Endodermal cell (in vitro differentiated cells): ENCODE results near the gene SLC13A3. TPM values are rescaled to one million over a fixed set of nuclear protein-coding genes. Genes with fewer than 3 reads are reported as not detected.
A peak's percentile ranks its signal among the peaks of the same experiment; 100 is the strongest.

Source experiments
- DNase-seq: peaks from one replicate; pipeline ENCODE4 v3.0.0-alpha.2; 2017
- H3K27ac ChIP-seq: 2 replicates; pipeline ENCODE4 v1.5.1; 2013; ENCODE audit warnings: mild to moderate bottlenecking, low read depth, low read length, moderate library complexity
- H3K27me3 ChIP-seq: 2 replicates; pipeline ENCODE4 v1.6.1; 2013; ENCODE audit warnings: mild to moderate bottlenecking, low read length, moderate library complexity; ENCODE audit not compliant: insufficient read depth, control insufficient read depth, poor library complexity, severe bottlenecking
- H3K36me3 ChIP-seq: 2 replicates; pipeline ENCODE4 v1.7.0; 2013; ENCODE audit warnings: mild to moderate bottlenecking, low read length, moderate library complexity; ENCODE audit not compliant: control insufficient read depth, insufficient read depth
- H3K4me1 ChIP-seq: one replicate; pipeline ENCODE4 v1.7.0; 2013; ENCODE audit warnings: low read length; ENCODE audit not compliant: control insufficient read depth, insufficient read depth
- H3K4me3 ChIP-seq: 2 replicates; pipeline ENCODE4 v1.5.1; 2013; ENCODE audit warnings: mild to moderate bottlenecking, low read length, moderate library complexity
- H3K9ac ChIP-seq: 2 replicates; pipeline ENCODE4 v1.6.1; 2013; ENCODE audit warnings: mild to moderate bottlenecking, low read length, moderate library complexity; ENCODE audit not compliant: poor library complexity, severe bottlenecking; ENCODE audit errors: extremely low read depth
- H3K9me3 ChIP-seq: 2 replicates; pipeline ENCODE4 v1.6.1; 2013; ENCODE audit warnings: mild to moderate bottlenecking, low read length, moderate library complexity; ENCODE audit not compliant: control insufficient read depth
- H3K27ac Mint-ChIP-seq: 2 replicates; pipeline ENCODE4 v1.8.0; 2020; ENCODE audit warnings: mixed read lengths
- H3K27me3 Mint-ChIP-seq: 2 replicates; pipeline ENCODE4 v1.8.0; 2021; ENCODE audit warnings: mild to moderate bottlenecking, mixed read lengths; ENCODE audit not compliant: insufficient read depth
- H3K36me3 Mint-ChIP-seq: 2 replicates; pipeline ENCODE4 v1.8.0; 2020; ENCODE audit warnings: low read depth, mixed read lengths
- H3K4me1 Mint-ChIP-seq: 2 replicates; pipeline ENCODE4 v1.8.0; 2020; ENCODE audit warnings: mixed read lengths
- H3K4me3 Mint-ChIP-seq: 2 replicates; pipeline ENCODE4 v1.8.0; 2020; ENCODE audit warnings: mild to moderate bottlenecking, moderate library complexity, mixed read lengths
- H3K9me3 Mint-ChIP-seq: 2 replicates; pipeline ENCODE4 v1.8.0; 2020; ENCODE audit warnings: mild to moderate bottlenecking, mixed read lengths
- WGBS, 2 experiments: methylation state at CpG; one replicate each; pipeline versions ENCODE4 v1.1.5 to v1.1.7; 2013; ENCODE audit warnings: missing lambda C conversion rate in 2 of 2, mixed read lengths in 1 of 2; ENCODE audit not compliant: insufficient coverage in 1 of 2, insufficient read length in 1 of 2; 5-methylcytosine and 5-hydroxymethylcytosine counted together
- total RNA-seq, 2 donors: library from RNA; stranded (reverse); fragmentation: NEBNext Ultra II Directional in 1 of 2; extraction: Animal tissue kit (Norgen Biotek cat#: 25700) in 1 of 2; gene quantifications; 2 replicates in 1 of 2; 3 replicates in 1 of 2; pipeline ENCODE4 v1.2.1, GENCODE V29; 2021
- TF ChIP-seq, protein P1 (sequence below): fragments of 200-600 bp; sonication (generic); conservative IDR thresholded peaks from 2 replicates; pipeline ENCODE4 v1.5.0; 2021; ENCODE audit warnings: antibody characterized with exemption, mild to moderate bottlenecking

SLC13A3 gene
- total RNA-seq, 2 donors from 2014 or later = 7.3 to 9.0 TPM

DNA sequence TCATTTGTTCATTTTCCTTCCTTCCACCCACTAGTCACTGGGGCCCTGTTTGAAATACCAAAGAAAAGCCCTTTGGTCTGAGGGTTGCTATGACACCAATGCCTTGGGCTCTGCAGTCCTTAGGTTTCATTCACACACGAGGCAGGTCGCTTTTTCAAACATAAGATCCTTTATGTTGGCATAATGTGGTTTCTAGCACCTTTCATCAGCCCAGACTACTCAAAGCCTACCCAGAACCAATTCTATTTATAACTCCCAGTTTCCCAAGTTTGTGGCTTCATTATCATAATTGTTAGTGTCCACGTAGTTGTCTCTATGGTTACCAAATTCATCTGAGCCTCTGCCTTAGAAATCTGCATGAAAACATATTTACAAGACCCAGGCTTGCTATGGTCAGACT lies 44.6 kb upstream of the SLC13A3 start:
- H3K27ac ChIP-seq = peak overlapping the region; percentile 98

DNA sequence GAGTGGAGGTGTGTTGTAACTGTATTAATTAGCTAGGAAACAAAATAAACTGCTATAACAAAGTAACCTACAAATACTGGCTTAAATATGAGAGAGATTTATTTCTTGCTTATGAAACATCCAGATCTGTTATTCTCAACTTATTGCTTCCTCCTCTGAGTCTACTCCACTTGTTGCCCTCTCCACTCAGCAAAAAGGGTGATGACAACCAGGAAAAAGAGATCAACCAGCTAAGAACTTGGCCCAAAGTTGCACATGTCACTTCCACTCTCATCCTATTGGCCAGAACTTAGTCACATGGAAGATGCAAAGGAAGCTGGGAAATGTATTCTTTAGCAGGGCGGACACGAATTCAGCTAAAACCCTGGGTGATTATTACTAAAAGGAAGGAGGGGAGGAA lies 43.2 kb upstream of the SLC13A3 start:
- peaks cover under 1% of the 10 kb centered on the region for H3K9me3 Mint-ChIP-seq
- no peak overlapping the region for H3K27ac ChIP-seq
- TF ChIP-seq, protein P1, sequence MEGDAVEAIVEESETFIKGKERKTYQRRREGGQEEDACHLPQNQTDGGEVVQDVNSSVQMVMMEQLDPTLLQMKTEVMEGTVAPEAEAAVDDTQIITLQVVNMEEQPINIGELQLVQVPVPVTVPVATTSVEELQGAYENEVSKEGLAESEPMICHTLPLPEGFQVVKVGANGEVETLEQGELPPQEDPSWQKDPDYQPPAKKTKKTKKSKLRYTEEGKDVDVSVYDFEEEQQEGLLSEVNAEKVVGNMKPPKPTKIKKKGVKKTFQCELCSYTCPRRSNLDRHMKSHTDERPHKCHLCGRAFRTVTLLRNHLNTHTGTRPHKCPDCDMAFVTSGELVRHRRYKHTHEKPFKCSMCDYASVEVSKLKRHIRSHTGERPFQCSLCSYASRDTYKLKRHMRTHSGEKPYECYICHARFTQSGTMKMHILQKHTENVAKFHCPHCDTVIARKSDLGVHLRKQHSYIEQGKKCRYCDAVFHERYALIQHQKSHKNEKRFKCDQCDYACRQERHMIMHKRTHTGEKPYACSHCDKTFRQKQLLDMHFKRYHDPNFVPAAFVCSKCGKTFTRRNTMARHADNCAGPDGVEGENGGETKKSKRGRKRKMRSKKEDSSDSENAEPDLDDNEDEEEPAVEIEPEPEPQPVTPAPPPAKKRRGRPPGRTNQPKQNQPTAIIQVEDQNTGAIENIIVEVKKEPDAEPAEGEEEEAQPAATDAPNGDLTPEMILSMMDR = no peak
- no peak for DNase-seq
- no peak overlapping the region for H3K9ac ChIP-seq
- 58 to 78% methylated on average over 2 of the region's 2 CpGs for WGBS, 2 experiments
- peaks cover 4% of the 10 kb centered on the region for H3K4me1 Mint-ChIP-seq
- H3K36me3 ChIP-seq = no peaks in the 10 kb centered on the region
- no peaks in the 10 kb centered on the region for H3K27me3 ChIP-seq
- H3K9me3 ChIP-seq = no peaks in the 10 kb centered on the region
- H3K4me3 Mint-ChIP-seq = no peak overlapping the region
- H3K4me3 ChIP-seq = no peak overlapping the region
- no peak overlapping the region for H3K27ac Mint-ChIP-seq
- H3K36me3 Mint-ChIP-seq = no peaks in the 10 kb centered on the region
- H3K27me3 Mint-ChIP-seq = peaks cover 3% of the 10 kb centered on the region
- no peaks in the 10 kb centered on the region for H3K4me1 ChIP-seq

More for the DNA sequence above, 44.6 kb upstream of the SLC13A3 start:
- Histone ChIP-seq H3K27me3 (no peaks in the 10 kb centered on the region), H3K4me1 (no peaks in the 10 kb centered on the region), H3K4me3 (no peak overlapping the region), H3K36me3 (no peaks in the 10 kb centered on the region), H3K9me3 (no peaks in the 10 kb centered on the region), H3K9ac (no peak overlapping the region)
- 70 to 84% methylated on average over 3 of the region's 3 CpGs for WGBS, 2 experiments
- Mint-ChIP-seq H3K36me3 (no peaks in the 10 kb centered on the region), H3K27me3 (peaks cover 3% of the 10 kb centered on the region), H3K4me3 (no peak overlapping the region), H3K27ac (no peak overlapping the region), H3K4me1 (peaks cover 2% of the 10 kb centered on the region), H3K9me3 (peaks cover 4% of the 10 kb centered on the region)
- DNase-seq = no peak
- TF ChIP-seq, protein P1 = no peak

GRCh38 chr20:46691196-46691595 lies 39.9 kb upstream of the SLC13A3 start:
- Mint-ChIP-seq H3K4me3 (no peak overlapping the region), H3K4me1 (peaks cover 10% of the 10 kb centered on the region), H3K9me3 (no peaks in the 10 kb centered on the region), H3K27ac (no peak overlapping the region), H3K27me3 (no peaks in the 10 kb centered on the region), H3K36me3 (peaks cover 8% of the 10 kb centered on the region)
- no peak overlapping the region for H3K27ac ChIP-seq
- TF ChIP-seq, protein P1 = no peak
- no peaks in the 10 kb centered on the region for H3K4me1 ChIP-seq
- H3K27me3 ChIP-seq = no peaks in the 10 kb centered on the region
- no peak for DNase-seq
- H3K9ac ChIP-seq = no peak overlapping the region
- H3K4me3 ChIP-seq = no peak overlapping the region
- no peaks in the 10 kb centered on the region for H3K9me3 ChIP-seq
- H3K36me3 ChIP-seq = peaks cover 11% of the 10 kb centered on the region
- WGBS, 2 experiments = 86 to 100% methylated on average over 1 to 4 of the region's 4 CpGs
